ENCODE data around the gene TLL2.

The TLL2 gene

GRCh38 chr10:96421995-96422394, 91.7 kb downstream of the TLL2 start:
- no peak for DNase-seq (ENCODE audit: low read depth, low spot score)

- no peak for DNase-seq (ENCODE audit: low read depth, low spot score)
Observed at GRCh38 chr10:96420228-96421009, 93.3 kb downstream of the TLL2 start.

GRCh38 chr10:96419351-96419750, 94.4 kb downstream of the TLL2 start:
- no peak for DNase-seq (ENCODE audit: low read depth, low spot score)

- no peak for DNase-seq (ENCODE audit: low read depth, low spot score)
Observed at GRCh38 chr10:96418582-96418981, 95.1 kb downstream of the TLL2 start.

GRCh38 chr10:96417441-96417840, 96.3 kb downstream of the TLL2 start:
- no peak for DNase-seq (ENCODE audit: low read depth, low spot score)

GRCh38 chr10:96416643-96417042, 97.1 kb downstream of the TLL2 start:
- DNase-seq (ENCODE audit: low read depth, low spot score) = no peak

- DNase-seq (ENCODE audit: low read depth, low spot score) = no peak
Observed at GRCh38 chr10:96415891-96416554, 97.7 kb downstream of the TLL2 start.

- no peak for DNase-seq (ENCODE audit: low read depth, low spot score)
Observed at GRCh38 chr10:96415150-96415890, 98.4 kb downstream of the TLL2 start.

- no peak for DNase-seq (ENCODE audit: low read depth, low spot score)
Observed at GRCh38 chr10:96414303-96414702, 99.4 kb downstream of the TLL2 start.

GRCh38 chr10:96413151-96413787, 100.5 kb downstream of the TLL2 start:
- DNase-seq (ENCODE audit: low read depth, low spot score) = no peak

- DNase-seq (ENCODE audit: low read depth, low spot score) = no peak
Observed at GRCh38 chr10:96411716-96412320, 101.9 kb downstream of the TLL2 start.

- DNase-seq (ENCODE audit: low read depth, low spot score) = no peak
Observed at GRCh38 chr10:96410296-96410695, 103.4 kb downstream of the TLL2 start.

GRCh38 chr10:96408201-96408600, 105.5 kb downstream of the TLL2 start:
- DNase-seq (ENCODE audit: low read depth, low spot score) = no peak

GRCh38 chr10:96407560-96408069, 106.1 kb downstream of the TLL2 start:
- no peak for DNase-seq (ENCODE audit: low read depth, low spot score)

GRCh38 chr10:96406091-96406490, 107.6 kb downstream of the TLL2 start:
- no peak for DNase-seq (ENCODE audit: low read depth, low spot score)

- DNase-seq (ENCODE audit: low read depth, low spot score) = no peak
Observed at GRCh38 chr10:96402417-96403305, 111.1 kb downstream of the TLL2 start.

- no peak for DNase-seq (ENCODE audit: low read depth, low spot score)
Observed at GRCh38 chr10:96401036-96401435, 112.7 kb downstream of the TLL2 start.

GRCh38 chr10:96400465-96400864, 113.3 kb downstream of the TLL2 start:
- DNase-seq (ENCODE audit: low read depth, low spot score) = no peak

- no peak for DNase-seq (ENCODE audit: low read depth, low spot score)
Observed at GRCh38 chr10:96397902-96398301, 115.8 kb downstream of the TLL2 start.

All from brain pericyte (primary cell).